Tibial nerve (tissue), 4 donors: Measurements from ENCODE around the gene GP1BA.

Experiments used
- EP300 ChIP-seq, 2 donors: sonication (generic); formaldehyde crosslinking; IDR thresholded peaks; one replicate each; pipeline ENCODE4 v1.6.1; 2017; ENCODE audit warnings: antibody characterized with exemption in 2 of 2, mild to moderate bottlenecking in 1 of 2
- POLR2A ChIP-seq, 2 donors: fragments of 450-650 bp; IDR thresholded peaks; one replicate each; pipeline ENCODE4 v1.6.1; 2017; ENCODE audit warnings: antibody characterized with exemption in 2 of 2, mild to moderate bottlenecking in 2 of 2, moderate library complexity in 2 of 2
- TF ChIP-seq, protein P1 (sequence below), 5 experiments: fragments of 200-600 bp in 3 of 5; fragments of 450-650 bp in 2 of 5; sonication (generic) in 3 of 5; IDR thresholded peaks; one replicate each; pipeline ENCODE4 v1.5.1; 2016 to 2019; ENCODE audit warnings: antibody characterized with exemption in 5 of 5, mild to moderate bottlenecking in 3 of 5, moderate library complexity in 2 of 5

DNA sequence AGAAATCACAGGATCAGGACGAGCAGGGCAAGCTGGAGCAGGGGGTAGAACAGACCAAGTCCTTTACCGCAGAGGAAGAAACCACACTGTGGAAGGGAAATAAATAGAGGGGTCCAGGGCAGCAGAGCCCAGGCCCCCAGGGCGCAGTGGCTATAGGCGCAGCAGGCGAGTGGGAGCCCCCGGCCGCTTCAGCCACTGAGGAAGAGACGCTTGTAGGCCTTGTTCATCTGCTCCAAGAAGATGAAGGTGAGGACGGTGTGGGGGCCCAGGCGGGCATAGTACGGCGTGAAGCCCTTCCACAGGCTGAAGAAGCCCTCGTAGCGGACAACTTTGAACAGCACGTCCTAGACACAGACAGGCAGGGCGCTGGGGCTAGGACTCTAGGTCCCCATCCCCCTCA, 5.5 kb downstream of the GP1BA start:
- TF ChIP-seq, protein P1, sequence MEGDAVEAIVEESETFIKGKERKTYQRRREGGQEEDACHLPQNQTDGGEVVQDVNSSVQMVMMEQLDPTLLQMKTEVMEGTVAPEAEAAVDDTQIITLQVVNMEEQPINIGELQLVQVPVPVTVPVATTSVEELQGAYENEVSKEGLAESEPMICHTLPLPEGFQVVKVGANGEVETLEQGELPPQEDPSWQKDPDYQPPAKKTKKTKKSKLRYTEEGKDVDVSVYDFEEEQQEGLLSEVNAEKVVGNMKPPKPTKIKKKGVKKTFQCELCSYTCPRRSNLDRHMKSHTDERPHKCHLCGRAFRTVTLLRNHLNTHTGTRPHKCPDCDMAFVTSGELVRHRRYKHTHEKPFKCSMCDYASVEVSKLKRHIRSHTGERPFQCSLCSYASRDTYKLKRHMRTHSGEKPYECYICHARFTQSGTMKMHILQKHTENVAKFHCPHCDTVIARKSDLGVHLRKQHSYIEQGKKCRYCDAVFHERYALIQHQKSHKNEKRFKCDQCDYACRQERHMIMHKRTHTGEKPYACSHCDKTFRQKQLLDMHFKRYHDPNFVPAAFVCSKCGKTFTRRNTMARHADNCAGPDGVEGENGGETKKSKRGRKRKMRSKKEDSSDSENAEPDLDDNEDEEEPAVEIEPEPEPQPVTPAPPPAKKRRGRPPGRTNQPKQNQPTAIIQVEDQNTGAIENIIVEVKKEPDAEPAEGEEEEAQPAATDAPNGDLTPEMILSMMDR (IDR thresholded peaks at IDR 0.05), result no peak
- TF ChIP-seq EP300 (IDR thresholded peaks at IDR 0.05), result no peak
- TF ChIP-seq POLR2A (IDR thresholded peaks at IDR 0.05), result no peak
